Mucosa of stomach (tissue), 1 donor: Measurements from ENCODE around the gene TM7SF3.

Source experiments
- H3K27me3 ChIP-seq: one replicate; pipeline ENCODE4 v1.7.0; 2013; ENCODE audit warnings: mild to moderate bottlenecking, low read length; ENCODE audit not compliant: control insufficient read depth, insufficient read depth
- H3K36me3 ChIP-seq: one replicate; pipeline ENCODE4 v1.7.0; 2013; ENCODE audit warnings: low read length; ENCODE audit not compliant: control insufficient read depth, insufficient read depth
- H3K4me1 ChIP-seq: one replicate; pipeline ENCODE4 v1.7.0; 2013; ENCODE audit warnings: mild to moderate bottlenecking, low read length; ENCODE audit not compliant: control insufficient read depth, insufficient read depth
- H3K4me3 ChIP-seq: one replicate; pipeline ENCODE4 v1.7.0; 2013; ENCODE audit warnings: low read length
- H3K9ac ChIP-seq: one replicate; pipeline ENCODE4 v1.7.0; 2013; ENCODE audit warnings: mild to moderate bottlenecking, low read length, moderate library complexity
- H3K9me3 ChIP-seq: one replicate; pipeline ENCODE4 v1.7.0; 2013; ENCODE audit warnings: mild to moderate bottlenecking, low read length, moderate library complexity; ENCODE audit not compliant: control insufficient read depth
- donor health status: Pancreatic carcinoma.

TM7SF3 gene

GRCh38 chr12:26936559-26937442 is 77.4 kb downstream of the TM7SF3 start:
- no peak overlapping the region for H3K4me3 ChIP-seq
- no peaks in the 10 kb centered on the region for H3K9me3 ChIP-seq
- H3K27me3 ChIP-seq: no peaks in the 10 kb centered on the region
- H3K4me1 ChIP-seq: peaks cover 15% of the 10 kb centered on the region
- peak overlapping the region; percentile 82 for H3K9ac ChIP-seq
- no peaks in the 10 kb centered on the region for H3K36me3 ChIP-seq

GRCh38 chr12:26935636-26936378 is 78.4 kb downstream of the TM7SF3 start:
- H3K4me1 ChIP-seq: peaks cover 15% of the 10 kb centered on the region
- no peaks in the 10 kb centered on the region for H3K27me3 ChIP-seq
- H3K9ac ChIP-seq: no peak overlapping the region
- H3K4me3 ChIP-seq: no peak overlapping the region
- H3K36me3 ChIP-seq: no peaks in the 10 kb centered on the region
- H3K9me3 ChIP-seq: no peaks in the 10 kb centered on the region

DNA sequence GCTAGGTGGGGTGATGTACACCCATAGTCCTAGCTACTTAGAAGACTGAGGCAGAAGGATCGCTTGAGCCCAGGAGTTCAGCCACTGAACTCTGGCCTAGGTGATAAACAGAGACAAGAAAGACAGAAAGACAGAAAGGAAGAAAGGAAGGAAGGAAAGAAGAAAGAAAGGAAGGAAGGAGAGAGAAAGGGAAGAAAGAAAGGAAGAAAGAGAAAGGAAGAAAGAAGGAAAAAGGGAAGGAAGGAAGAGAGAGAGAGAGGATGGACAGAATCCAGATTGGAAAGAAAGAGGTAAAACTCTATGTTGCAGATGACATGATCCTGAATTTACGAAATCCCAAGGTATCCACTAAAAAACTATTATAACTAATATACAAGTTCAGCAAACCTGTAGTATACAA is 84.6 kb downstream of the TM7SF3 start:
- Histone ChIP-seq H3K4me3 (no peak overlapping the region), H3K36me3 (no peaks in the 10 kb centered on the region), H3K4me1 (no peaks in the 10 kb centered on the region), H3K9me3 (no peaks in the 10 kb centered on the region), H3K9ac (no peak overlapping the region), H3K27me3 (no peaks in the 10 kb centered on the region)

DNA sequence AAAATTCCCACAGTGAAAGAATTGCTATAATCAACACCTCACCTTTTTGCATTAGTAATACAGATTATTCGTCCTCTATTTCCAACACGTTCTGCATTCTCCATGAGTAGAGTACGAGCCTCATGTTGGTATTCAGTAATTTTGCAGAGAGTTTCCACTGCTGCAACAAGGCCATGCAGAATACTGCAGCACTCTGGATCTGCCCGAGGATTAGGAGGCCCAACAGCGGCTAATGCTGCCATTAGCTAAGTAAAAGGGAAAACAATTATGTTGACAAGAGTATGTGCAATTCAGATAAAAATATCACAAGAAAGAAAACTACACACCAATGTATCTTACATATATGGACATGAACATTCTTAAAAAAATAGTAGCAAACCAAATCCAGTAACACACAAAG is 85.5 kb downstream of the TM7SF3 start:
- H3K4me3 ChIP-seq: no peak overlapping the region
- no peaks in the 10 kb centered on the region for H3K4me1 ChIP-seq
- H3K9ac ChIP-seq: no peak overlapping the region
- no peaks in the 10 kb centered on the region for H3K27me3 ChIP-seq
- no peaks in the 10 kb centered on the region for H3K36me3 ChIP-seq
- no peaks in the 10 kb centered on the region for H3K9me3 ChIP-seq
